ENCODE data around the gene FBRS.

Gene FBRS

DNA sequence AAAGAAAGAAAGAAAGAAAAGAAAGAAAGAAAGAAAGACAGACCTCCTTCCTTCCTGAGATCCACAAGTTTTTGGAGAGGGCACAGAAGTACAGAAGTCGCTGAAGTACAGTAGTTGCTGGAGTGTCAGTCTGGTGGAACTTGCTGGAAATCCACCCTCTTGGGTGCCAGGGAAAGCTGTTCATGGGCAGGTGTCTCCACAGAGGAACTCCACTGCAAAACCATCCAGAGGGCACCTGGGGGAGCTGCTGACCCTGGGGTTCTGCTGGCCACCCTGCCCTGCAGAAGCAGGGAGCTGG lies 11.0 kb upstream of the FBRS start:
- Histone ChIP-seq H3K27me3 (replicated peaks; ENCODE audit: control insufficient read depth, insufficient read depth, low read length) (no peaks in the 10 kb centered on the region), H3K9me3 (ENCODE audit: control insufficient read depth, low read length) (no peaks in the 10 kb centered on the region), H3K9ac (ENCODE audit: low read length) (no peak overlapping the region), H3K4me3 (ENCODE audit: low read length) (no peak overlapping the region), H3K36me3 (ENCODE audit: control insufficient read depth, insufficient read depth, low read length, severe bottlenecking) (no peaks in the 10 kb centered on the region), H3K4me1 (ENCODE audit: control insufficient read depth, insufficient read depth, low read length) (peaks cover 12% of the 10 kb centered on the region)
- DNase-seq (ENCODE audit: low read depth) = no peak

DNA sequence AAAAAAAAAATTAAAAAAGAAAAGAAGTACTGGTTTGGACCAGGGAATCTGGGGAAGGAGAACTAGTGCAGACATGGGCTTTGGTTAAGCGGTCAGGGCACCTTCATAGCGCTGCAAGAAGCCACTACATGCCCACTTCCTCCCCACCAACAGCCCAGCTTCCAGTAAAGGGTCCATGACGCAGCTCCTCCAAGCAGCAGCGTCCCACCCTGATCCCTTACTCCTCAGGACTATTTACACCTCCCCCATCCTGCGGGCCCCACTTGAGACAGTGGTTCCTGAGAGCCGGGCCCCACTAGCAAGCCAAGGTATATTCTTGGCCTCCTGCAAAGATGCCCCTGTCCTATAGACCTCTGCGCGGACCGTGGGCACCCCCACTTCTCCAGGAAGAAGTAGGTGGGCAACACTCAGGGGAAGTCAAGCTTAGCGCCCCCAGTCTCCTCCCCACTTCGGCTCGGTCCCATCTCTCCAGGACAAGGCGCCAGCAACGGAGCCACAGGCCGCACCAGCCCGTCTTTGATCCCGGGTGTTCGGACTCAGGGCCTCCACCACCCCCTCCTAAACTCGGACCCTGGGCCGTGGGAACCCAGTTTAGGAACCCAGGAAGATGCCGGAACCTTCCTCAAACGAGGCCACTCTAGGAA lies 8.4 kb upstream of the FBRS start:
- peak overlapping the region; percentile 96 for H3K4me3 ChIP-seq (ENCODE audit: low read length)

DNA sequence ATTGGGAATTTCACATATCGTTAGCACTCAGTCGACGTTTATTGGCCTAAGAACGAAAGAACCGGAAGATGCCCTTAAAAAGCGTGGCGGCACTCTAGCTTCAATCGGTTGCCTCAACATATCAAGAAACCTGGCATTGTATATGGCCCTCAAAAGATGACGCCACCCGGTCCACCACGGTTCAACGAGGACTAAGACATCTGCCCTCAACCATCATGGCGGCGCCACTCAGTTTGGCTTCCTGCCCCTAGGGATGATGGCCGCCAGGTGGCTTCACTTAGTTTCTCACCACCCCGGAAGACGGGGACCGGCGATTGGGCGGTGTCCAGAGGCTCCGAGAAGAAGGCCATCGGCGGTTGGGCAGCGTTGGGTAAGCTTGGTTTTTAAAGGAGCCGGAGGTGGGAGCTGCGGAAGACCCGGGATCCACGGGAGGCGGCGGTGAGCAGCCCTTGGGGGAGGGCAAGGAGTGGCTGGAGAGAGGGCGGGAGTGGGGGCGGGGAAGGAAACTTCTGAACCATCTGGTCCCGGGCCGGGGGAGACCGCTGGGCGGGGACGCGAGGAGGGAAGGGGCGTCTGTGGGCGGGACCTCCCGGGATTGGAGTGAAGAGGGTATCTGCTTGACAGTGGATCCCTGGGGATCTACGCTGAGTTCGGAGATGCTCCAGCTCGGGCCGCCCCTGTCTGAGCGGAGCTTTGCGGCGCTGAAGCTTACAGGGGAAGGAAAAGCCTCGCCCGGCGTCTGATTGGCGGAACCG lies 7.7 kb upstream of the FBRS start, which contains the start of gene PRR14:
Gene PRR14, plus strand, starts transcription at position 592 of the 755 bp plus-strand sequence. CDS start 686 bp downstream, outside the sequence.
- Histone ChIP-seq H3K36me3 (ENCODE audit: control insufficient read depth, insufficient read depth, low read length, severe bottlenecking) (peaks cover 24% of the 10 kb centered on the region), H3K4me1 (ENCODE audit: control insufficient read depth, insufficient read depth, low read length) (peaks cover 14% of the 10 kb centered on the region), H3K27me3 (replicated peaks; ENCODE audit: control insufficient read depth, insufficient read depth, low read length) (no peaks in the 10 kb centered on the region), H3K9ac (ENCODE audit: low read length) (peak within 1 kb of the TSS; percentile 93), H3K4me3 (ENCODE audit: low read length) (peak within 1 kb of the TSS; percentile 96), H3K9me3 (ENCODE audit: control insufficient read depth, low read length) (no peaks in the 10 kb centered on the region)
- peak; percentile 99 for DNase-seq (ENCODE audit: low read depth)

More for the DNA sequence above, 8.4 kb upstream of the FBRS start:
- peak overlapping the region; percentile 93 for H3K9ac ChIP-seq (ENCODE audit: low read length)
- H3K27me3 ChIP-seq (replicated peaks; ENCODE audit: control insufficient read depth, insufficient read depth, low read length) = no peaks in the 10 kb centered on the region
- peaks cover 17% of the 10 kb centered on the region for H3K36me3 ChIP-seq (ENCODE audit: control insufficient read depth, insufficient read depth, low read length, severe bottlenecking)
- H3K4me1 ChIP-seq (ENCODE audit: control insufficient read depth, insufficient read depth, low read length) = peaks cover 14% of the 10 kb centered on the region
- no peaks in the 10 kb centered on the region for H3K9me3 ChIP-seq (ENCODE audit: control insufficient read depth, low read length)
- DNase-seq (ENCODE audit: low read depth) = no peak

DNA sequence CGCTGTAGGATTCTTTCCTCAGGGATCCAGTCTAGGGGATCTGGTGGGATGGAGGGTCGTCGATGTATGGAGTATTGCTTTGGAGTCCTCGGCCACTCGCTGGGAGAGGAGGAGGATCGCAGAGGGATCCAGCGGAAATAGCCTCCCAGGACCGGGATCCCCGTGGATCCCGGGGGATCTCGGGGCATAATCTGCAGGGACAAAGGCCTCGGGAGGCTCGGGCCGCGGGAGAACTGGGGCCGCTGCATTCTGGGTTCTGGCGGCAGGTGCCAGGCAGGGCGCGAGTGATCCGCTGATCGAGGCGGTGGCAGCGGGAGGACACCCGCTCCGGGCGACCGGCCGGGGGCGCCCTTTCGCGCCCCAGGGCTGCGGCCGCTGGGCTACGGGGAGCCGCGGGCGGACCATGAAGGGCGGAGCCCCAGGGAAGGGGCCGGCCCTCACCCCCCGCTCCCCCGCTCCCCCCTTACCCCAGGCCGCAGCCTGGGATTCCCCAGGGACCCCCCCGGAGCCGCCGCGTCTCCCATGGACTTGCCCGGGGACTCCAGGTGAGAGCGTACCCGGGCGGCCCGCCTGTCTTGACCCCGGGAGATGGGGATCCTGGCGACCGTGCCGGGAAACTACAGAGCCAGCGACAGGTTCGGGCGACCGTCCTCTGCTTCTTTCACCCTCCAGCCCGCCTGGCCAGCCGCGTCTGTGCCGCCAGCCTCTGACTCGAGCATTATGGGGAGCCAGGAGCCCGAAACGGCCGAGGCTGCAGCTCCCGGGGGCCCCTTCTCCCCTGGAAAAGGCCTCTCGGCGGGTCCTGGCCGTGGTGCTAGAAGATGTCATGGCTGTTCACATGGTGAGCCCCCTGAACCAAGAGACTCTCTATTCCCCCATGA lies 6.9 kb upstream of the FBRS start:
- no peaks in the 10 kb centered on the region for H3K9me3 ChIP-seq (ENCODE audit: control insufficient read depth, low read length)
- DNase-seq (ENCODE audit: low read depth) = peak; percentile 85
- no peaks in the 10 kb centered on the region for H3K27me3 ChIP-seq (replicated peaks; ENCODE audit: control insufficient read depth, insufficient read depth, low read length)
- peaks cover 14% of the 10 kb centered on the region for H3K4me1 ChIP-seq (ENCODE audit: control insufficient read depth, insufficient read depth, low read length)
- H3K9ac ChIP-seq (ENCODE audit: low read length) = peak overlapping the region; percentile 93
- peaks cover 32% of the 10 kb centered on the region for H3K36me3 ChIP-seq (ENCODE audit: control insufficient read depth, insufficient read depth, low read length, severe bottlenecking)
- peak overlapping the region; percentile 96 for H3K4me3 ChIP-seq (ENCODE audit: low read length)

DNA sequence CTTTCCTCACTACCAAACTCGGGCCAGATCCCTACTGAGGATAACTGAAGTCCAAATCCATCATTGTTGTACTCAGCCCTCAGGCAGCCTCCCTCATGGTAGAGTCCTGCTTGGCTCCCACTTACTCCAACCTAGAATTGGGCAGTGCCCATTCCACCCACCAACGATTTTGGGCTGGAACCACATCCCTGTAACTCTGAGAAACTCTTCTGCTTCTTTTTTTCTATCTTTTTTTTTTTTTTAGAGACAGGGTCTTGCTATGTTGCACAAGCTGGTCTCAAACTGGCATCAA lies 6.3 kb upstream of the FBRS start:
- Histone ChIP-seq H3K4me3 (ENCODE audit: low read length) (peak overlapping the region; percentile 96), H3K4me1 (ENCODE audit: control insufficient read depth, insufficient read depth, low read length) (peaks cover 19% of the 10 kb centered on the region), H3K9me3 (ENCODE audit: control insufficient read depth, low read length) (no peaks in the 10 kb centered on the region), H3K36me3 (ENCODE audit: control insufficient read depth, insufficient read depth, low read length, severe bottlenecking) (peaks cover 37% of the 10 kb centered on the region), H3K27me3 (replicated peaks; ENCODE audit: control insufficient read depth, insufficient read depth, low read length) (no peaks in the 10 kb centered on the region), H3K9ac (ENCODE audit: low read length) (peak overlapping the region; percentile 93)
- DNase-seq (ENCODE audit: low read depth) = no peak

- peaks cover 37% of the 10 kb centered on the region for H3K36me3 ChIP-seq (ENCODE audit: control insufficient read depth, insufficient read depth, low read length, severe bottlenecking)
- H3K27me3 ChIP-seq (replicated peaks; ENCODE audit: control insufficient read depth, insufficient read depth, low read length) = no peaks in the 10 kb centered on the region
- no peaks in the 10 kb centered on the region for H3K9me3 ChIP-seq (ENCODE audit: control insufficient read depth, low read length)
- peaks cover 26% of the 10 kb centered on the region for H3K4me1 ChIP-seq (ENCODE audit: control insufficient read depth, insufficient read depth, low read length)
- DNase-seq (ENCODE audit: low read depth) = no peak
- peak overlapping the region; percentile 93 for H3K9ac ChIP-seq (ENCODE audit: low read length)
- no peak overlapping the region for H3K4me3 ChIP-seq (ENCODE audit: low read length)
Observed at GRCh38 chr16:30652718-30653117, 5.5 kb upstream of the FBRS start.

- peaks cover 37% of the 10 kb centered on the region for H3K36me3 ChIP-seq (ENCODE audit: control insufficient read depth, insufficient read depth, low read length, severe bottlenecking)
Observed at GRCh38 chr16:30654856-30655255, 3.4 kb upstream of the FBRS start.

GRCh38 chr16:30655815-30656347 lies 2.4 kb upstream of the FBRS start:
- Histone ChIP-seq H3K4me3 (ENCODE audit: low read length) (no peak overlapping the region), H3K9me3 (ENCODE audit: control insufficient read depth, low read length) (no peaks in the 10 kb centered on the region), H3K9ac (ENCODE audit: low read length) (no peak overlapping the region), H3K4me1 (ENCODE audit: control insufficient read depth, insufficient read depth, low read length) (peaks cover 27% of the 10 kb centered on the region), H3K36me3 (ENCODE audit: control insufficient read depth, insufficient read depth, low read length, severe bottlenecking) (peaks cover 37% of the 10 kb centered on the region), H3K27me3 (replicated peaks; ENCODE audit: control insufficient read depth, insufficient read depth, low read length) (no peaks in the 10 kb centered on the region)
- no peak for DNase-seq (ENCODE audit: low read depth)

More at GRCh38 chr16:30654856-30655255, 3.4 kb upstream of the FBRS start:
- H3K4me1 ChIP-seq (ENCODE audit: control insufficient read depth, insufficient read depth, low read length) = peaks cover 25% of the 10 kb centered on the region
- H3K9me3 ChIP-seq (ENCODE audit: control insufficient read depth, low read length) = no peaks in the 10 kb centered on the region
- no peak overlapping the region for H3K4me3 ChIP-seq (ENCODE audit: low read length)
- H3K27me3 ChIP-seq (replicated peaks; ENCODE audit: control insufficient read depth, insufficient read depth, low read length) = no peaks in the 10 kb centered on the region
- DNase-seq (ENCODE audit: low read depth) = no peak
- no peak overlapping the region for H3K9ac ChIP-seq (ENCODE audit: low read length)

GRCh38 chr16:30656388-30656787 lies 1.8 kb upstream of the FBRS start:
- H3K4me1 ChIP-seq (ENCODE audit: control insufficient read depth, insufficient read depth, low read length) = peaks cover 32% of the 10 kb centered on the region
- H3K4me3 ChIP-seq (ENCODE audit: low read length) = no peak overlapping the region
- peaks cover 41% of the 10 kb centered on the region for H3K36me3 ChIP-seq (ENCODE audit: control insufficient read depth, insufficient read depth, low read length, severe bottlenecking)
- H3K27me3 ChIP-seq (replicated peaks; ENCODE audit: control insufficient read depth, insufficient read depth, low read length) = no peaks in the 10 kb centered on the region
- H3K9me3 ChIP-seq (ENCODE audit: control insufficient read depth, low read length) = no peaks in the 10 kb centered on the region
- no peak for DNase-seq (ENCODE audit: low read depth)
- H3K9ac ChIP-seq (ENCODE audit: low read length) = peak overlapping the region; percentile 90

DNA sequence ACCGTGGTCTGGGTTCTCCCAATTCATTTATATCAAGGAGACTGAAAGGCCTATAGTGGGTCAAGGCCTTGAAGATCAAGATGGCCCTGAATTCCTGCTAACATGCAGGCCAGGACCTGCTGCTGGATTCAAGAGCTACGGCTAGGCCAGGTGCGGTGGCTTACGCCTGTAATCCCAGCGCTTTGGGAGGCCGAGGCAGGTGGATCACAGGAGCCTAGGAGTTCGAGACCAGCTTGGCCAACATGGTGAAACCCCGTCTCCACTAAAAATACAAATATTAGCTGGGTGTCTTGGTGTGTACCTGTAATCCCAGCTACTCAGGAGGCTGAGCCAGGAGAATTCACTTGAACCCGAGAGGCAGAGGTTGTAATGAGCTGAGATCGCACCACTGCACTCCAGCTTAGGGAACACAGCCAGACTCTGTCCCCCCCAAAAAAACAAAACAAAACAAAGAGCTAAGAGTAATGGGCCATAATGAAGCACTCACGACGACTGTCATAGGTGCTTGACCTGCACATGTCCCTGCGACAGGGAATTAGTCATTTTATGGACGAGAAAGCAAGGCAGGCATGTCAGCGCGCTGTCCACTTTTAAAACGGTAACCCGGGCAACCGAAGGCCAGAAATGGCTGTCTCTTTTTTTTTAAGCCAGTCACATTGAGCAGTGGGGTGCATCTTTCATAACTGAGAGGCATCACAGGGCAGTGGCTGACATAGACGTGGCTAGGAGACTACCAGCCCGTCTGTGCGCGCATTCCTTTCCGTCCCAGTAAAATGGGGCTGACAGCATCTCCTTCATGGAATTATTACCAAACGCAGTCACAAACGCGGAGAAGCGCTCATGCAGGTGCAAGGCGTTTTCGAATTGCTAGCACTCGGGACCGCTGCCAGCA lies 1.0 kb upstream of the FBRS start:
- peak overlapping the region; percentile 87 for H3K4me3 ChIP-seq (ENCODE audit: low read length)
- no peaks in the 10 kb centered on the region for H3K9me3 ChIP-seq (ENCODE audit: control insufficient read depth, low read length)
- H3K4me1 ChIP-seq (ENCODE audit: control insufficient read depth, insufficient read depth, low read length) = peaks cover 31% of the 10 kb centered on the region
- H3K36me3 ChIP-seq (ENCODE audit: control insufficient read depth, insufficient read depth, low read length, severe bottlenecking) = peaks cover 49% of the 10 kb centered on the region
- DNase-seq (ENCODE audit: low read depth) = no peak
- H3K9ac ChIP-seq (ENCODE audit: low read length) = peak overlapping the region; percentile 90
- H3K27me3 ChIP-seq (replicated peaks; ENCODE audit: control insufficient read depth, insufficient read depth, low read length) = no peaks in the 10 kb centered on the region

All from adipocyte (in vitro differentiated cells).